Measurements from ENCODE around the gene AVEN. TPM values are rescaled to one million over a fixed set of nuclear protein-coding genes. Genes with fewer than 3 reads are reported as not detected.
A peak's percentile ranks its signal among the peaks of the same experiment; 100 is the strongest.

Gene AVEN
- total and polyA plus RNA-seq, 2 of the 13 experiments (the other 11 are each of a cell fraction or from before 2014, with no cell fraction given), result 4.4 to 17.5 TPM

DNA sequence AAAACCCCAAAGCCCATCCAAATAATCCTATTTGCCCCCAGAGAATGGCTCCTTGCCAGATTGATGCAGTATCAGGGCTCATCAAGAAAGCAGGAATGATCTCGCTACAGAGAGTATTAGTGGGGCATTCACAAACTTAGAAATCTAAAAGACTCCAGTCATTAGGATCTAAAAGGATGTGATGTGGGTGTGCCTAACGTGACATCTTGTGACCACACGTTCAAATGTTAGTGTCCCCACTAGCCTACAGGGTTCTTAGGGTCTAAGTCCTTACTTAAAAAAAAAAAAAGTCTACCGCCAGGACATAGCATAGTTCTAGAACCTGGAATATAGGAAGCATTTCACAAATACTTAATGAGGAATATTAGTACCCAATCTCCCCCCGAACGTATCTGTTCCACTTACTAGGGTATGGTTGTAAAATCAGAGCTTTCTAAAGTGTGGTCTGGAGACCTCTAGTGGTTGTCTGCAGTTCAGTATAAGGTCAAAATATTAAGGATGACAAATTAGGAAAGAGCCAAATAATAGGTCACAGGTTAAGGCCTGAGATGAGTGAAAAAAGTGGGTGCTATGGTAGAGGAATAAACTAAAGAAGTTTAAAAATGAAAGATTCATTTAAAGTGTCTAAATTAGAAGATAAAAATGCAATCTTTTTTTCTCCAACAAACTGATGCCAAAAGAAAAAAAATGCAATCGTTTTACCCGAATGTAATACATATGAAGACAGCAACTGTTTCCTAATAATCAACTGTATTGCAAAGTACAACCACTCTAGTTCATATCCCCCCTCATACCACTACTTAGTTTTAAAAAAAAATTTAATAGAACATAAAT, 75.0 kb downstream of the AVEN start:
- in situ Hi-C loops (cut with HindIII; ENCODE audit: extremely low pct_ligation_motif_present, low pct_unique_long_range_greater_than_20kb), result no loop called here

More for the DNA sequence above, 75.0 kb downstream of the AVEN start:
- intact Hi-C loops (cut with micrococcal nuclease; ENCODE audit: unreplicated experiment), result loop anchor here (1.0 kb wide), 1 partner anchor 229 kb away; no protein-coding TSS in a partner anchor
- no peaks in the 10 kb centered on the region for H3K36me3 ChIP-seq (replicated peaks in 1 of 2; ENCODE audit: control insufficient read depth in 1 of 2, insufficient read depth in 2 of 2, low read length in 2 of 2)
- ChIA-PET POLR2A (no interaction called here), CTCF (ENCODE audit: low intra/inter-chr PET ratio, low total read pairs) (interaction anchor here (1.1 to 1.6 kb wide), 4 partner anchors 205 to 229 kb away, joined by 3 to 9 read pairs (median 4); no protein-coding TSS in a partner anchor)
- DNase-seq (ENCODE audit: low spot score) (peak; percentile 5), ATAC-seq (peak; percentile 57), FAIRE-seq (peak; percentile 21)
- no peak overlapping the region for H3K4me3 ChIP-seq (replicated peaks in 1 of 3; ENCODE audit: insufficient read depth in 1 of 3, low read depth in 2 of 3, low read length in 3 of 3)
- no peaks in the 10 kb centered on the region for H3K9me3 ChIP-seq (ENCODE audit: low read length)
- no peaks in the 10 kb centered on the region for H4K20me1 ChIP-seq (ENCODE audit: insufficient read depth, low read length)
- 0 out of 2 replicates have a peak, but pooled peaks have one; percentile 23 for TF ChIP-seq RAD21 (CRISPR knock-in tag; IDR thresholded peaks at IDR 0.05)
- TF ChIP-seq PPARG (CRISPR knock-in tag; conservative IDR thresholded peaks at IDR 0.05), result 0 out of 2 replicates have a peak, but pooled peaks have one; percentile 51
- TF ChIP-seq ZNF253 (CRISPR knock-in tag; IDR thresholded peaks at IDR 0.05; ENCODE audit: borderline replicate concordance), result no peak
- TF ChIP-seq, protein P1, sequence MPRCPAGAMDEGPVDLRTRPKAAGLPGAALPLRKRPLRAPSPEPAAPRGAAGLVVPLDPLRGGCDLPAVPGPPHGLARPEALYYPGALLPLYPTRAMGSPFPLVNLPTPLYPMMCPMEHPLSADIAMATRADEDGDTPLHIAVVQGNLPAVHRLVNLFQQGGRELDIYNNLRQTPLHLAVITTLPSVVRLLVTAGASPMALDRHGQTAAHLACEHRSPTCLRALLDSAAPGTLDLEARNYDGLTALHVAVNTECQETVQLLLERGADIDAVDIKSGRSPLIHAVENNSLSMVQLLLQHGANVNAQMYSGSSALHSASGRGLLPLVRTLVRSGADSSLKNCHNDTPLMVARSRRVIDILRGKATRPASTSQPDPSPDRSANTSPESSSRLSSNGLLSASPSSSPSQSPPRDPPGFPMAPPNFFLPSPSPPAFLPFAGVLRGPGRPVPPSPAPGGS (CRISPR knock-in tag; IDR thresholded peaks at IDR 0.05), result no peak
- TF ChIP-seq, protein P2, sequence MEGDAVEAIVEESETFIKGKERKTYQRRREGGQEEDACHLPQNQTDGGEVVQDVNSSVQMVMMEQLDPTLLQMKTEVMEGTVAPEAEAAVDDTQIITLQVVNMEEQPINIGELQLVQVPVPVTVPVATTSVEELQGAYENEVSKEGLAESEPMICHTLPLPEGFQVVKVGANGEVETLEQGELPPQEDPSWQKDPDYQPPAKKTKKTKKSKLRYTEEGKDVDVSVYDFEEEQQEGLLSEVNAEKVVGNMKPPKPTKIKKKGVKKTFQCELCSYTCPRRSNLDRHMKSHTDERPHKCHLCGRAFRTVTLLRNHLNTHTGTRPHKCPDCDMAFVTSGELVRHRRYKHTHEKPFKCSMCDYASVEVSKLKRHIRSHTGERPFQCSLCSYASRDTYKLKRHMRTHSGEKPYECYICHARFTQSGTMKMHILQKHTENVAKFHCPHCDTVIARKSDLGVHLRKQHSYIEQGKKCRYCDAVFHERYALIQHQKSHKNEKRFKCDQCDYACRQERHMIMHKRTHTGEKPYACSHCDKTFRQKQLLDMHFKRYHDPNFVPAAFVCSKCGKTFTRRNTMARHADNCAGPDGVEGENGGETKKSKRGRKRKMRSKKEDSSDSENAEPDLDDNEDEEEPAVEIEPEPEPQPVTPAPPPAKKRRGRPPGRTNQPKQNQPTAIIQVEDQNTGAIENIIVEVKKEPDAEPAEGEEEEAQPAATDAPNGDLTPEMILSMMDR (CRISPR knock-in tag; IDR thresholded peaks at IDR 0.05), result peak; percentile 69
- no peak for TF ChIP-seq ZSCAN31 (CRISPR knock-in tag; IDR thresholded peaks at IDR 0.05; ENCODE audit: low read depth)
- no peak for TF ChIP-seq SUZ12 (IDR thresholded peaks at IDR 0.05; ENCODE audit: low read depth, low read length)
- peak; percentile 61 for TF ChIP-seq STAG1 (CRISPR knock-in tag; IDR thresholded peaks at IDR 0.05)
- TF ChIP-seq ZNF234 (CRISPR knock-in tag; conservative IDR thresholded peaks at IDR 0.05), result no peak
- TF ChIP-seq SMC3 (IDR thresholded peaks at IDR 0.05; ENCODE audit: low read length), result peak; percentile 54; the same call in 1 of the 2 replicates
- TF ChIP-seq SMAD9 (CRISPR knock-in tag; IDR thresholded peaks at IDR 0.05), result no peak
- no peaks in the 10 kb centered on the region for H3K27me3 ChIP-seq (ENCODE audit: control insufficient read depth in 1 of 2, insufficient read depth in 2 of 2, low read length in 2 of 2)
- no peak overlapping the region for H3K4me2 ChIP-seq (ENCODE audit: low read depth, low read length)
- no peak overlapping the region for H3K9ac ChIP-seq (ENCODE audit: insufficient read depth, low read depth, low read length)
- no peaks in the 10 kb centered on the region for H3K79me2 ChIP-seq (ENCODE audit: insufficient read depth, low read length)
- WGBS (ENCODE audit: low lambda C conversion rate), result 59% methylated on average over 8 of the region's 8 CpGs
- BruUV-seq (replicated peaks), result no TSS peak
- no peak overlapping the region for H2AFZ ChIP-seq (ENCODE audit: low read length)
- no peaks in the 10 kb centered on the region for H3K4me1 ChIP-seq (ENCODE audit: insufficient read depth, low read length)
- H3K27ac ChIP-seq (ENCODE audit: extremely low read length, insufficient read depth, low read length), result no peak overlapping the region

Measured in HepG2 (cell line).